Left cardiac atrium (tissue), 4 donors: ENCODE results near the gene TNFRSF25. TPM values are rescaled to one million over a fixed set of nuclear protein-coding genes. Genes with fewer than 3 reads are reported as not detected.
"Not testable (repeated sequence)": the region's sequence is repeated elsewhere in the genome, so short reads cannot be mapped to it uniquely, and the experiment has no call there.

Experiments
- ATAC-seq, 2 donors: fragments of 200-7000 bp; cut with Tn5 transposase; one replicate each; pipeline ENCODE4 v1.9.1; 2020; ENCODE audit warnings: mild to moderate bottlenecking in 2 of 2, moderate library complexity in 2 of 2
- DNase-seq: peaks from one replicate; pipeline ENCODE4 v3.0.0-alpha.2; 2020
- intact Hi-C, 2 donors: fragments of 100-400 bp; cut with DNase I; formaldehyde crosslinking; loops; one replicate each; pipeline versions ENCODE4 v1.14.1 to v1.15.1; 2022 to 2023
- total RNA-seq, 2 donors: library from RNA; stranded (reverse); fragmentation: NEBNext Ultra II Directional; extraction: Animal tissue kit (Norgen Biotek cat#: 25700); gene quantifications; one replicate each; pipeline ENCODE4 v1.2.1, GENCODE V29; 2021
- donor health status: DM: no; HTN: yes; CAD: no.
- donor health status: DM: no; HTN: yes; CAD: no; lungs with severe emphysema.
- donor health status: DM: yes; HTN: yes; CAD: no.
- donor health status: Dilated cardiomyopathy.

Gene TNFRSF25
- total RNA-seq, 2 donors from 2014 or later, result 5.5 to 5.9 TPM

- ATAC-seq (peak; percentile 25 to 35), DNase-seq (no peak)
- intact Hi-C loops, result no loop called here
Measured at GRCh38 chr1:6445062-6445763, 20.8 kb downstream of the TNFRSF25 start.

DNA sequence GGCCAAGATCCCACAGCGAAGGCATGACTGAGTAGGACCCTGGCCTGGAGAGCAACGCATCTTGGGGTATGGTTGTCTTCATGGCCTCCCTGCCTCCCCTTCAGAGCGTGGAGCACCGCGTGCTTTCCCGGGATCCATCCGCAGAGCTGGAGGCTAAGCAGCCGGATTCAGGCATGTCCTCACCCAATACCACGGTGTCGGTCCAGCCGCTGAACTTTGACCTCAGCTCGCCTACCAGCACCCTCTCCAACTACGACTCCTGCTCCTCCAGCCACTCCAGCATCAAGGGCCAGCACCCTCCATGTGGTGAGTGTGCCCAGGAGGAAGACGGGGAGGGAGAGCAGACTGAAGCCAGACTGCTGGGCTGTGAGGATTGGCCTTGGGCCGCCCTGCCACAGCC lies 21.6 kb downstream of the TNFRSF25 start:
- intact Hi-C loops, result no loop called here
- DNase-seq, result no peak
- no peak for ATAC-seq

DNA sequence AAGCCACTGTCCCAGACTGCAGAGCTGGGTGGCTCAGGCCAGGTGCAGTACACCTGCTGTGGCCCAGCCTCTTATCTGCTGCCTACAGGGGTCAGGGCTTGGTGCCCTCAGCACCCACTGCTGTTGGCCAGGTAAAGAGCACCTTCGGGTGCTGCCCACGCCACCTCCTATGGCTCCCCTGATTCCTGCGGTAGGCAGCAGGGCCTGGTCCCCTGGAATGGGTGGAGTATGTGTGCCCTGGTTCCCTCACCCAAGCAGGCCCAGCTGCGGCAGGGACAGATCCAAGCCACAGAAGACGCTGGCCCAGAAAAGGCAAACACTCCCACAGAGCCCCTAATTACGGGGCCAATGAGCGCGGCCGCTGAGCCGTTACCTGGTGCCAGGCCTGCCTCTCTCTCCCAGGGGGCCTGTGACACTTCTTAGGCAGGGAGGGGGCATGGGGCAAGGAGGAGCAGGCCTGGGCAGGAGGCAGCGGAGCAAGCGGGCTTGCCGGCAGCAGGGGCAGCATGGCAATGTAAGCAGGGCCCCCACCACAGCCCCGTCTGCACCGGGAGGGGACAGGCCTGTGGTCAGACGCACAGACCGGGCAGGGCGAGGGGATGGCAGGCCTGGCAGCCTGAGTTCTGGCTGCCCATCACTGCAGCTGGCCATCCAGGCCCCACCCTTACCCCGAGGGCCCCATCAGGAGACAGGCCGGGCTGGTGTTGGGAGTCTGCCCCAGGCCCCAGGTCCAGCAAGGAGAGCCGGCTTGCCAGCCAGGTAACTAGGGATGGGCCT lies 22.4 kb downstream of the TNFRSF25 start:
- ATAC-seq, result no peak
- intact Hi-C loops, result no loop called here
- DNase-seq, result no peak

- DNase-seq (no peak), ATAC-seq (no peak)
- intact Hi-C loops, result no loop called here
Measured at GRCh38 chr1:6441586-6441985, 24.4 kb downstream of the TNFRSF25 start.

DNA sequence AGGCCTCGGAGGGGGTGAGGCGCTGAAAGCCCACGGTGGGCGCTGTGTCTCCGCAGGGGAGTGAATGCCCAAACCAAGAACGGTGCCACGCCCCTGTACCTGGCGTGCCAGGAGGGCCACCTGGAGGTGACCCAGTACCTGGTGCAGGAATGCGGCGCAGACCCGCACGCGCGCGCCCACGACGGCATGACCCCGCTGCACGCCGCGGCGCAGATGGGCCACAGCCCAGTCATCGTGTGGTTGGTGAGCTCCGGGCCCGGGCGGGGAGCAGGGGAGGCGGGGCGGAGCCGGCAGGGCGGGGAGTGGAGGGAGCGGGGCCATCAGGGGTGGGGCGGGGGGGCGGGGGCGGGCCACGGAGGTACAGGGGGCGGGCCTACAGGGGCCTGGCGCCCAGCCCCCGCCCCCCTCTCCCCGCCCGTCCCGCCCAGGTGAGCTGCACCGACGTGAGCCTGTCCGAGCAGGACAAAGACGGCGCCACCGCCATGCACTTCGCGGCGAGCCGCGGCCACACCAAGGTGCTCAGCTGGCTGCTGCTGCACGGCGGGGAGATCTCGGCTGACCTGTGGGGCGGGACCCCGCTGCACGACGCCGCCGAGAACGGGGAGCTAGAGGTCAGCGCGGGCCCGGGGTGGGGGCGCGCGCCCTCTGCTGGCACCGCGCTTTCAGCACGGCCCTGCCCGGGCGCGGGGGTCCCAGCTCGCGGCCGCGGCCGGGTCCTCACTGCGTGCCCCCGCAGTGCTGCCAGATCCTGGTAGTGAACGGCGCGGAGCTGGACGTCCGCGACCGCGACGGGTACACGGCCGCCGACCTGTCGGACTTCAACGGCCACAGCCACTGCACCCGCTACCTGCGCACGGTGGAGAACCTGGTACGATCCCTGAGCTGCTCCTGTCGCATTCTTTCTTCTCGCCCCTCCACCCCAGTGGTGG lies 25.5 kb downstream of the TNFRSF25 start:
- ATAC-seq, result peak; percentile 27 to 64
- DNase-seq, result no peak
- intact Hi-C loops, result no loop called here

DNA sequence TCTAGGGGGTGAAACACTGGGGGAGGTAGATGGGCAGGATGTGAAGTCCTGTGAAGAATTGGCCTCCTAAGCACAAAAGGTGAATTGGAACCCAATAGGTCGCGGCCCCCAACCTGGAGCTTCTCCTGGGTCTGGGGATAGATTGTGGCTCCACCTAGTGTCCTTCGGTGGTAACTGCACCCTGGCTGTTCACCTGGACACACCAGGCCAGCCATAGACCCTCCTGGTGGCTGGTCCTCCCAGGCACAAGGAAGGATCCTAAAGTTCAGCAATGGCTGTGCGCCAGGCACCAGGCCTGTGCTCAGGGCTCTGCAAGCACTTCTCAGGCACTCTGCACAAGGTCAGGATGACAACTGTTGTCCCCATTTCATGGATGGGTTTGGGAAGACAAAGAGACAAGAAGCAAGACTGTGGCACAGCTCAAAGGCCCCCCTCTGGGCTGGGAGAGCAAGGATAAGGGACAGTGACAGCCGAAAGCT lies 27.9 kb downstream of the TNFRSF25 start:
- peak; percentile 63 to 68 for ATAC-seq
- DNase-seq, result peak; percentile 55
- intact Hi-C loops, result no loop called here

- ATAC-seq, result peak; percentile 39 to 50
Measured at GRCh38 chr1:6437012-6437700, 28.8 kb downstream of the TNFRSF25 start.

DNA sequence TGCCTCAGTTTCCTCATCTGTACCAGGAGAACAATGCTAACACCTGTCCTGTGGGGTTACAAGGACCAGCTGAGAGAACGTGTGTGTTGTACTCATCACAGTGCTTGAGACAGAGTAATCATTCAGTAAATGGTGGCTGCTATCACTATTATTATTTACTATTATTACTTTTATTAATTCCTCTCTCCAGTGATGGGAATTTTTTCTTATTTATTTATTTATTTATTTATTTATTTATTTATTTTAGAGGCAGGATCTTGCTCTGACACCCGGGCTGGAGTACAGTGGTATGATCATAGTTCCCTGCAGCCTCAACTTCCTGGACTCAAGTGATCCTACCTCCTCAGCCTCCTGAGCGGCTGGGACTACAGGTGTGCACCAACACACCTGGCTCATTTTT lies 29.7 kb downstream of the TNFRSF25 start:
- intact Hi-C loops, ATAC-seq, DNase-seq: not testable (repeated sequence)

More at GRCh38 chr1:6437012-6437700, 28.8 kb downstream of the TNFRSF25 start:
- intact Hi-C loops, DNase-seq: not testable (repeated sequence)

GRCh38 chr1:6435547-6435946 lies 30.4 kb downstream of the TNFRSF25 start:
- DNase-seq (no peak), ATAC-seq (no peak)
- intact Hi-C loops, result no loop called here

GRCh38 chr1:6435129-6435528 lies 30.8 kb downstream of the TNFRSF25 start:
- DNase-seq (no peak), ATAC-seq (no peak)
- intact Hi-C loops, result no loop called here

- DNase-seq (no peak), ATAC-seq (no peak)
- intact Hi-C loops, result no loop called here
Measured at GRCh38 chr1:6434186-6434585, 31.8 kb downstream of the TNFRSF25 start.

DNA sequence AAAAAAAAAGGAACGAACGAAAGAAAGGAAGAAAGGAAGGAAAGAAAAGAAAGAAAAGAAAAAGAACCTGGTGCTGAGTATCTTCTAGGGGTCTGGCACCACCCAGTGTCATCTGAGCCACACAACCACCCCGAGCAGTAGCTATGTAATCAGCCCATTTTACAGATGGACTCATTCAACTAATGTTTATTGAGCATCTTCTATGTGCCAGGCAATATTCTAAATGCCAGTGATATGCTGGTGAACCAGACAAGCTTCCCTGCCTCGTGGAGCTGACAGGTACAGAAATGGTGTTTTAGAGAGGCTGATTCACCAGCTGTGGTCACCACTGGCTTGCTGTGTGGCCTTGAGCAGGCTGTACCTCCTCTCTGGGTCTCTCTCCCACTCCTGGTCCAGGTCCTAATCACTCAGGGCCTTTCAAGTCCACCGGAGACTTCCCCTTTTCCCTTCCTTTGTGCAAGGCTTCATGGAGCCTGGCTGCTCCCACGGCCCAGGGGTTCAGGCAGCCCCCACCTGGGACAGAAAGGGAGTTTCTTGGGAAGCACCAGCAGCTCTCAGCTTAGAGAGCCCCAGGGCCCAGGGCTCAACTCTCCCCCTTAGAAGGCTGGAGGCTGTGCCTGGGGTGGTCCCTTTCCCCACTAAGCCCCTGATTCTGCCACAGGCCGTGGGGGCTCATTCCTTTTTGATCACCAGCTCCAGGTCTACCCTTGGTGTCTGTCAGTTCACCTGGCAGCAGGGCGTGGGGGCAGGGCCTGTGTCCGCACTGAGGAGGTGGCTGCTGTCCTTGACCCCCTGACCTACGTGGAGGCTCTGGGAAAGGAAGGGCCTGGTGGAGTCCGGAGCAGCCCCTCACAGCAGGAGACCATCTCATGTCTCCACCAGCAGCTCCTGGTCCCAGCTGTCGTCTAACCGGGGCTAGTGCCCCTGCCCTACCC lies 34.1 kb downstream of the TNFRSF25 start:
- intact Hi-C loops, DNase-seq, ATAC-seq: not testable (repeated sequence)

- intact Hi-C loops, DNase-seq: not testable (repeated sequence)
- ATAC-seq, result peak in 1 of 2 donors; percentile 20
Measured at GRCh38 chr1:6429660-6430411, 36.1 kb downstream of the TNFRSF25 start.

GRCh38 chr1:6428453-6428852 lies 37.5 kb downstream of the TNFRSF25 start:
- DNase-seq, intact Hi-C loops, ATAC-seq: not testable (repeated sequence)

- no peak for DNase-seq
- ATAC-seq, result no peak
- intact Hi-C loops, result no loop called here
Measured at GRCh38 chr1:6427441-6428390, 38.3 kb downstream of the TNFRSF25 start.

- ATAC-seq, result no peak
- intact Hi-C loops, result no loop called here
- DNase-seq, result no peak
Measured at GRCh38 chr1:6426972-6427350, 39.0 kb downstream of the TNFRSF25 start.
